ENCODE results near the gene KLHL42. TPM values are rescaled to one million over a fixed set of nuclear protein-coding genes. Genes with fewer than 3 reads are reported as not detected.

The KLHL42 gene
- total RNA-seq, 1 experiment from 2014 or later, result 35.8 TPM

GRCh38 chr12:27852117-27852516, 72.1 kb downstream of the KLHL42 start:
- H3K4me1 Mint-ChIP-seq, result no peaks in the 10 kb centered on the region
- Histone ChIP-seq H3K4me1 (ENCODE audit: insufficient read depth, low read length) (no peaks in the 10 kb centered on the region), H2BK15ac (ENCODE audit: low read depth, low read length) (no peak overlapping the region), H3K4ac (ENCODE audit: low read depth, low read length) (no peak overlapping the region), H3K9ac (ENCODE audit: extremely low read depth, insufficient read length, low read length) (no peak overlapping the region), H3K23me2 (ENCODE audit: insufficient read length, low read depth, low read length, poor library complexity, severe bottlenecking) (no peaks in the 10 kb centered on the region), H2AFZ (ENCODE audit: low read length) (no peak overlapping the region), H2BK12ac (ENCODE audit: insufficient read length, low read depth, low read length) (no peak overlapping the region), H2BK5ac (ENCODE audit: insufficient read length, low read length) (no peak overlapping the region), H3K9me3 (ENCODE audit: control insufficient read depth, low read depth, low read length) (no peaks in the 10 kb centered on the region), H3K14ac (ENCODE audit: insufficient read depth, low read length) (no peak overlapping the region), H4K8ac (replicated peaks; ENCODE audit: insufficient read length, low read depth, low read length) (no peak overlapping the region), H3T11ph (ENCODE audit: low read length) (no peak overlapping the region), H4K91ac (ENCODE audit: insufficient read length, low read depth, low read length) (no peak overlapping the region), H3K79me1 (ENCODE audit: insufficient read depth, low read depth, low read length, poor library complexity, severe bottlenecking) (no peaks in the 10 kb centered on the region), H4K5ac (ENCODE audit: insufficient read length, low read depth, low read length) (no peak overlapping the region), H3K18ac (ENCODE audit: insufficient read length, low read depth, low read length) (no peak overlapping the region), H2AK5ac (ENCODE audit: insufficient read length, low read length) (no peak overlapping the region), H4K20me1 (ENCODE audit: control insufficient read depth, insufficient read depth, insufficient read length) (no peaks in the 10 kb centered on the region), H3K4me2 (ENCODE audit: insufficient read depth, insufficient read length, low read length) (no peak overlapping the region), H2BK20ac (ENCODE audit: low read depth, low read length, poor library complexity, severe bottlenecking) (no peak overlapping the region), H3K27ac (ENCODE audit: insufficient read length, low read depth, low read length) (no peak overlapping the region), H2BK120ac (ENCODE audit: low read depth, low read length, poor library complexity, severe bottlenecking) (no peak overlapping the region), H3K56ac (ENCODE audit: insufficient read length, low read depth, low read length) (no peak overlapping the region), H3K23ac (ENCODE audit: insufficient read length, low read depth, low read length) (no peak overlapping the region), H3K79me2 (ENCODE audit: insufficient read depth, low read length) (no peaks in the 10 kb centered on the region), H3K27me3 (ENCODE audit: insufficient read depth, low read length) (no peaks in the 10 kb centered on the region)
- H3K27me3 Mint-ChIP-seq (ENCODE audit: low read depth), result no peaks in the 10 kb centered on the region
- H3K27ac Mint-ChIP-seq, result no peak overlapping the region
- no peak overlapping the region for H3K4me3 Mint-ChIP-seq
- no peak for DNase-seq
- peaks cover 0 to 2% of the 10 kb centered on the region in 2 experiments; a peak in 3 of 5 replicates for H3K9me3 Mint-ChIP-seq
- no peak for TF ChIP-seq CTCF (conservative IDR thresholded peaks at IDR 0.05)
- peaks cover 0 to 4% (median 0%) of the 10 kb centered on the region in 3 experiments; a peak in 3 of 7 replicates for H3K36me3 Mint-ChIP-seq (ENCODE audit: insufficient read depth in 1 of 3, low read depth in 3 of 3)

Other genes starting within 250 kb of the KLHL42 start
- 0.20 and 1.3 TPM in 2 replicates for gene REP15, start 83.8 kb upstream of the KLHL42 start, total RNA-seq (2021)
- 43.6 and 45.4 TPM in 2 replicates for gene MRPS35, start 69.4 kb upstream of the KLHL42 start, total RNA-seq (2021)
- not detected in 2 replicates for gene MANSC4, start within 50 bp of the KLHL42 start, total RNA-seq (2021)
- 0.35 and 0.39 TPM in 2 replicates for gene PTHLH, start 192.5 kb downstream of the KLHL42 start, total RNA-seq (2021)

Data from H9 (cell line).